IPS-18a (cell line): ENCODE measurements around the gene DRG2.

Source experiments
- H3K27ac ChIP-seq: one replicate; pipeline ENCODE4 v1.5.1; 2013; ENCODE audit warnings: low read length
- H3K27me3 ChIP-seq: one replicate; pipeline ENCODE4 v1.6.1; 2013; ENCODE audit warnings: mild to moderate bottlenecking, low read length; ENCODE audit not compliant: control insufficient read depth, insufficient read depth
- H3K36me3 ChIP-seq: one replicate; pipeline ENCODE4 v1.6.1; 2013; ENCODE audit warnings: low read depth, low read length; ENCODE audit not compliant: control insufficient read depth
- H3K4me1 ChIP-seq: one replicate; pipeline ENCODE4 v1.6.1; 2013; ENCODE audit warnings: low read depth, low read length; ENCODE audit not compliant: control insufficient read depth
- H3K4me3 ChIP-seq: one replicate; pipeline ENCODE4 v1.5.1; 2013; ENCODE audit warnings: low read length
- H3K9ac ChIP-seq: one replicate; pipeline ENCODE4 v1.6.1; 2013; ENCODE audit warnings: mild to moderate bottlenecking, low read length, moderate library complexity
- H3K9me3 ChIP-seq: one replicate; pipeline ENCODE4 v1.6.1; 2013; ENCODE audit warnings: low read depth, low read length; ENCODE audit not compliant: control insufficient read depth

Gene DRG2

DNA sequence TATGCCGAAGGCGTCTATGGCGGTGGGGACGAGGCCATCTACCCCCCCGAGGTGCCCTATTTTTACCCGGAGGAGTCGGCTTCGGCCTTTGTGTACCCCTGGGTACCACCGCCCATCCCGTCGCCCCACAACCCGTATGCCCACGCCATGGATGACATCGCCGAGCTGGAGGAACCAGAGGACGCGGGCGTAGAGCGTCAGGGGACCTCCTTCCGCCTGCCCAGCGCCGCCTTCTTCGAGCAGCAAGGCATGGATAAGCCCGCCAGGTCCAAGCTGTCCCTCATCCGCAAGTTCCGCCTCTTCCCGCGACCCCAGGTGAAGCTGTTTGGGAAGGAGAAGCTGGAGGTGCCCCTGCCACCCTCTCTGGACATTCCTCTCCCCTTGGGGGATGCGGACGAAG, 32.2 kb downstream of the DRG2 start:
- Histone ChIP-seq H3K36me3 (no peaks in the 10 kb centered on the region), H3K4me3 (no peak overlapping the region), H3K27ac (no peak overlapping the region), H3K4me1 (no peaks in the 10 kb centered on the region), H3K27me3 (no peaks in the 10 kb centered on the region), H3K9me3 (no peaks in the 10 kb centered on the region), H3K9ac (no peak overlapping the region)

DNA sequence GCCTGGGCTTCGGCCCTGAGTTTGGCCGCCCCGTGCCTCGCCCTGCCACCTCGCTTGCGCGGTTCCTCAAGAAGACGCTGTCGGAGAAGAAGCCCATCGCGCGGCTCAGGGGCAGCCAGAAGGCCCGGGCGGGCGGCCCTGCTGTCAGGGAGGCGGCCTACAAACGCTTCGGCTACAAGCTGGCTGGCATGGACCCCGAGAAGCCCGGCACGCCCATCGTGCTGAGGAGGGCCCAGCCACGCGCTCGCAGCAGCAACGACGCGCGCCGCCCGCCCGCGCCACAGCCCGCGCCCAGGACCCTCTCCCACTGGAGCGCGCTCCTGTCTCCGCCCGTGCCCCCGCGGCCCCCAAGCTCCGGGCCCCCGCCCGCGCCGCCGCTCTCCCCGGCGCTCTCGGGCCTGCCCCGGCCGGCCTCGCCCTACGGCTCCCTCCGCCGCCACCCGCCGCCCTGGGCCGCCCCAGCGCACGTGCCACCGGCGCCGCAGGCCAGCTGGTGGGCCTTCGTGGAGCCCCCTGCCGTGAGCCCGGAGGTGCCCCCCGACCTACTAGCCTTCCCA, 32.8 kb downstream of the DRG2 start:
- H3K4me1 ChIP-seq: no peaks in the 10 kb centered on the region
- no peak overlapping the region for H3K9ac ChIP-seq
- no peak overlapping the region for H3K27ac ChIP-seq
- no peaks in the 10 kb centered on the region for H3K36me3 ChIP-seq
- H3K4me3 ChIP-seq: no peak overlapping the region
- no peaks in the 10 kb centered on the region for H3K27me3 ChIP-seq
- no peaks in the 10 kb centered on the region for H3K9me3 ChIP-seq

DNA sequence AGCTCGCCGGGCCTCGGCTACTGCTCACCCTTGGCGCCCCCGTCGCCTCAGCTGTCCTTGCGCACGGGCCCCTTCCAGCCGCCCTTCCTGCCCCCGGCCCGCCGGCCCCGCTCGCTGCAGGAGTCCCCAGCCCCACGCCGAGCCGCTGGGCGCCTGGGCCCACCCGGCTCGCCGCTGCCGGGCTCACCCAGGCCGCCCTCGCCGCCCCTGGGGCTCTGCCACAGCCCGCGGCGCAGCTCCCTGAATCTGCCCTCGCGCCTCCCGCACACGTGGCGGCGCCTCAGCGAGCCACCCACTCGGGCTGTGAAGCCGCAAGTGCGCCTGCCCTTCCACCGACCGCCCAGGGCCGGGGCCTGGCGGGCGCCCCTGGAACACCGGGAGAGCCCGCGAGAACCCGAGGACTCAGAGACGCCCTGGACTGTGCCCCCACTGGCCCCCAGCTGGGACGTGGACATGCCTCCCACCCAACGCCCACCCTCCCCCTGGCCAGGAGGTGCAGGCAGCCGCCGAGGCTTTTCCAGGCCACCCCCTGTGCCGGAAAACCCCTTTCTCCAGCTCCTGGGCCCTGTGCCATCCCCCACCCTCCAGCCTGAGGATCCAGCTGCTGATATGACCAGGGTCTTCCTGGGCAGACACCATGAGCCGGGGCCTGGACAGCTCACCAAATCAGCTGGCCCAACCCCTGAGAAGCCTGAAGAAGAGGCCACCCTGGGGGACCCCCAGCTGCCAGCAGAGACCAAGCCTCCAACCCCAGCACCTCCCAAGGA, 33.6 kb downstream of the DRG2 start:
- Histone ChIP-seq H3K36me3 (no peaks in the 10 kb centered on the region), H3K9ac (no peak overlapping the region), H3K4me3 (no peak overlapping the region), H3K9me3 (no peaks in the 10 kb centered on the region), H3K27ac (no peak overlapping the region), H3K4me1 (no peaks in the 10 kb centered on the region), H3K27me3 (no peaks in the 10 kb centered on the region)

DNA sequence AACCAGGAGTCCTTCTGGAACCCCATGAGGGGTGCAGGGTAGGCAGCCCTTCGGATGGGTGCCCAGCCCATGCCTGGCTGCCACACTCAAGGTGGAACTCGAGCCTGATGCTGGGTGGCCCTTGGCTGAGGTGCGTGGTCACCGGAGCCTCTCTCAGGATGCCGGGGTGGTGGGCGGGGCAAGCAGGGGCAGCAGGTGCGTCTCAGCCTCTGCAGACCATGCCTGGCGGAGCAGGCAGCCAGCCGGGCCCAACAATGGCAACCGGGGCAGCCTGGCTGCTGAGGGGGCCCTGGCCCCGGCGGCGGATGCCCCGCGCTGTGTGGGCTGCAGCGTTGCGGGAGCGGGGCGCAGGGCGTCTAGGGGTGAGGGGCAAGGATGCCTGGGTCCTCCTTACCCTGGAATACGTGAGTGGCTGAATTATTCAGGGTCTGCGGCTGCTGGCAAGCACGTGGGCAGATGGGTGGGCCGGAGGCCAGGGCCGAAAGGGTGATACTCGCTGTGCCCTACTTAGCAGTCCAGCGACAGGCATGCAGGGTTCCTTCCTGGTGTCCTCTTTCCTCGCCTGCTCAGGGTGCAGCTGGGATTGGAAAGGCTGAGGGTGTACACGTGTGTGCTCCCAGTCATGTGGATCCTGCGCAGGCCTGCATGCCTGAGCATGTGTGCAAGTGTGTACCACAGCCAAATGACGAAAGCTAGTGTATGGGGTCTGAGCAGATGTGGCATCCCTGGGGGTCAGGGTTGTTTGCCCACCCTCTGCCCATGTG, 35.4 kb downstream of the DRG2 start:
- no peaks in the 10 kb centered on the region for H3K9me3 ChIP-seq
- H3K27me3 ChIP-seq: no peaks in the 10 kb centered on the region
- no peaks in the 10 kb centered on the region for H3K36me3 ChIP-seq
- no peaks in the 10 kb centered on the region for H3K4me1 ChIP-seq
- H3K27ac ChIP-seq: no peak overlapping the region
- H3K4me3 ChIP-seq: no peak overlapping the region
- no peak overlapping the region for H3K9ac ChIP-seq

DNA sequence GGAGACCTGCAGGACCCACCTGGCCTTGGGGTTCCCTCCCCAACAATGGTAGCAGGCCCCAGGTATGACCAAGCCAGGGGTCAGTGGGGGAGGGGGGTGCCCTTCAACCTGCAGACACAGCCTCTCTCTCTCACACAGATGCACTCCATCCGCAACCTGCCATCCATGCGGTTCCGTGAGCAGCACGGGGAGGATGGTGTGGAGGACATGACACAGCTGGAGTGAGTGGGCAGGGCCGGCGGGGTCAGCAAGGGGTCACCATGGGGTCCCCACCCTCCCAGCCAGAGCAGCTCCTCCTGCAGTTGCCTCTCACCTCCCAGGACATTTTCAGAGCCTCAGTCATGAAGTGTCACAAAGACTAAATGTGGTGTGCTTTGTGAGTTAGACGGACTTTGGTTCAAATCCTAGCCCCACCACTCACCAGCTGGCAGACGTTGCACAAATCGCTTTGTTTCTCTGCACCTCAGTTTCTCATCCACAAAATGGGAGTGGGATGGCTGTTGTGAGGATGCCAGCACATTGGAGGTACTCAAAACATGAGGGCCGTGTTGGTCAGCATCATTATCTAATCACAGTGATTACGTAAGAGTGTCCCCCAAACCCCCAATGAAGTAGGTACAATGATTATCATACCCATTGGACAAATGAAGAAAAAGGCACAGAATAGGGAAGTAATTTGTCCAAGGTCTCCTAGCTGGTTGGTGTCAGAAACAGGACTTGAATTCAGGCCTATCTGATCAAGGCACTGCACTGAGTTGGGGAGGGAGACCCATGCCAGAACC, 36.8 kb downstream of the DRG2 start:
- Histone ChIP-seq H3K36me3 (no peaks in the 10 kb centered on the region), H3K27ac (no peak overlapping the region), H3K9ac (no peak overlapping the region), H3K9me3 (no peaks in the 10 kb centered on the region), H3K4me1 (no peaks in the 10 kb centered on the region), H3K27me3 (no peaks in the 10 kb centered on the region), H3K4me3 (no peak overlapping the region)

DNA sequence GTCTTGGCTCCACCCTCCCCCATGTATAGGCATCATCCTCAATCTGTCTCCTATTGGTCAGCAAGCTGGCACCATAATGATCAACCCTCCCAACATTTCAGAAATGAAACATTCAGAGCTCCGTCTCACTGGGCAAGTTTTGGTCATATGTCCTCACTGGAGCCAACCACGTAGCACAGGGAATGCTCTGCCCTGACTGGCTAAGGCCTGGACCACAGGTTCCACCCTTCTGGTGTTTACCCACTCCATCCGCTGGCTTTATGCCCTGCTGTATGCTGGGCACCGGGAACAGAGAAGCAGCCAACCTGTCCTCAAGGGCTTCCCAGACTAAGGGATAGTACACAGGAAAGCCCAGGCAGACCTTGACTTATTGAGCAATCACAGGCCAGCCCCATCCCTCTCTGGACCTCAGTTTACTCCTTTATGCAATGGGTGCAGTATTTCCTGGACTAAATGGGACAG, 41.3 kb downstream of the DRG2 start:
- Histone ChIP-seq H3K9ac (no peak overlapping the region), H3K4me1 (no peaks in the 10 kb centered on the region), H3K27ac (no peak overlapping the region), H3K9me3 (no peaks in the 10 kb centered on the region), H3K4me3 (no peak overlapping the region), H3K27me3 (no peaks in the 10 kb centered on the region), H3K36me3 (no peaks in the 10 kb centered on the region)

DNA sequence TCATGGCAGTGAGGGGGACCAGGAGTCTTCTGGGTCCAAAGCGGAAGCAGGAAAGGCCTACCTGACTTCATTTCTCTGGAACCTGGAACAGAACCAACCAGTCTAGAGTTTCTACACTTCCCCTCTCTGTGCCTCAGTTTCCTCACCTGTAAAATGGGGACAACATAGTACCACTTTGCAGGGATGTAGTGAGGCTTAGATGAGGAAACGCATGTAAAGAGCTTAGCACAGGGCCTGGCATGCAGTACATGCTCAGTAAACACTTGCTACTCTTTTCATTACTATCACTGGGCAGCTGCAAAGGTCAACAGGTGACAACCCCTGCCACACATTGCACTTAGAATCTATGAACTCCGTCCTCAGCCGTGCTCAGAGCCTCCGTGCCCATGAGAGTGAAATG, 45.0 kb downstream of the DRG2 start:
- Histone ChIP-seq H3K4me3 (no peak overlapping the region), H3K9ac (no peak overlapping the region), H3K9me3 (no peaks in the 10 kb centered on the region), H3K27me3 (no peaks in the 10 kb centered on the region), H3K27ac (no peak overlapping the region), H3K36me3 (no peaks in the 10 kb centered on the region), H3K4me1 (no peaks in the 10 kb centered on the region)

DNA sequence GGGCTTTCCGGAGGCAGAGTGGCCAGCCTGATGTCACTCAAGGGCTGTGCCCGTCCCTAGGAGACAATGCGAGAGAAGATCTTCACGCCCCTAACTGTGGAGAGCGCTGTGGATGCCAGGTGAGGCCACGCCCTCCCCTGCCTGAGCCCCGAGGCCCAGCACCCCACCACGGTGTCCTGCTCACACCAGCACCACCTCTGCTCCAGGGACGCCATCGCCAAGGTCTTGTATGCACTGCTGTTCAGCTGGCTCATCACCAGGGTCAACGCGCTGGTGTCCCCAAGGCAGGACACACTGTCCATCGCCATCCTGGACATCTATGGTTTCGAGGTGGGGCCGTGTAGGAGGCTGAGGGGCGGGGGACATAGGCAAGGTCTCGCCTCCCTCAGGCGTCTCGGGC, 48.6 kb downstream of the DRG2 start:
- Histone ChIP-seq H3K9me3 (no peaks in the 10 kb centered on the region), H3K27ac (no peak overlapping the region), H3K27me3 (no peaks in the 10 kb centered on the region), H3K9ac (no peak overlapping the region), H3K36me3 (no peaks in the 10 kb centered on the region), H3K4me1 (no peaks in the 10 kb centered on the region), H3K4me3 (no peak overlapping the region)

DNA sequence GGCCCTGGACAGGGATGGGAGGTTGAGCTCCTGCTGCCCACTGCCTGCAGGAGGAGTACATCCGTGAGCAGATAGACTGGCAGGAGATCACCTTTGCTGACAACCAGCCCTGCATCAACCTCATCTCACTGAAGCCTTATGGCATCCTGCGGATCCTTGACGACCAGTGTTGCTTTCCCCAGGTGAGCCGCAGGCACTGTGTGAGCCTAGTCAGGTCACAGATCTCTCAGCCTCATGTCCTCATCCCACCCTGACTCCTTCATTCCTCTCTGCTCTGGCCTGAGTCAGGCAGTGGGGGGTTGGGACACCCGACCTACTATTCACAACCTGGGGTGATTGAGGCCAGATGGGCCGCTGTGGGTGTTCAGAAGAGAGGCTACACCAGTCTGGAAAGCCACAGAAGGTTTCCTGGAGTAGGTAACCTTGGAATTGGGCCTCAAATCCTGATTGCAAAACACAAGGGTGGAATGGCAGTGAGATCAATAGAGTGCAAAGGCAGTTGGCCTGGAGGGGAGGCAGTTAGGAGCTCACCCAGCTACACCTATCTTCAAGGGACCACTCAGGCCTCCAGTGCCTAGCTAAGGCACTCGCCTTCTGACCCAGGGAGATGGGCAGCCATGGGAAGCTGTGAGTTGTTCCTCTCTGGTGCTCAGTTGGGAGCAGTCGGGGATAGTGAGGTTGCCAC, 50.5 kb downstream of the DRG2 start:
- peaks cover 5% of the 10 kb centered on the region for H3K4me1 ChIP-seq
- H3K27me3 ChIP-seq: no peaks in the 10 kb centered on the region
- no peak overlapping the region for H3K9ac ChIP-seq
- no peaks in the 10 kb centered on the region for H3K36me3 ChIP-seq
- no peaks in the 10 kb centered on the region for H3K9me3 ChIP-seq
- no peak overlapping the region for H3K27ac ChIP-seq
- H3K4me3 ChIP-seq: no peak overlapping the region

DNA sequence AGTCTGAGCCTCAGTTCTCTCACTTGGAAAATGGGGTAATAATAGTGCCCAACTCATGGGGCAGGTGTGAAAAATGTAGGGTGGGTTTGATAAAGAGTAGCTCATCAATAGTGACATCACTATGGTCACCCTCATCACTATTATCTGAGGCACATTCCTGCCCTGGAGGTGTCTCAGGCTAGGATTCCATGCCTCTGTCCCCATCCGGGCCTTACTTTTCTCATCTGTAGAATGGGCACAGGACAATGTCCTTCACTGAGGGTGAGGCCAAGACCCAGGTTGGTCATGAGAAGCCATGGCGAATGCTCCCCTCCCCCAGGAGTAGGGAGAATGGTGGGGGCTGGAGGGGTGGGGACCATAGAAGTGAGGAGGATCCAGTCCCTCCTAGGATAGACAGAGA, 51.3 kb downstream of the DRG2 start:
- H3K9me3 ChIP-seq: no peaks in the 10 kb centered on the region
- no peak overlapping the region for H3K9ac ChIP-seq
- H3K4me3 ChIP-seq: no peak overlapping the region
- peaks cover 5% of the 10 kb centered on the region for H3K4me1 ChIP-seq
- H3K36me3 ChIP-seq: no peaks in the 10 kb centered on the region
- no peak overlapping the region for H3K27ac ChIP-seq
- H3K27me3 ChIP-seq: no peaks in the 10 kb centered on the region

DNA sequence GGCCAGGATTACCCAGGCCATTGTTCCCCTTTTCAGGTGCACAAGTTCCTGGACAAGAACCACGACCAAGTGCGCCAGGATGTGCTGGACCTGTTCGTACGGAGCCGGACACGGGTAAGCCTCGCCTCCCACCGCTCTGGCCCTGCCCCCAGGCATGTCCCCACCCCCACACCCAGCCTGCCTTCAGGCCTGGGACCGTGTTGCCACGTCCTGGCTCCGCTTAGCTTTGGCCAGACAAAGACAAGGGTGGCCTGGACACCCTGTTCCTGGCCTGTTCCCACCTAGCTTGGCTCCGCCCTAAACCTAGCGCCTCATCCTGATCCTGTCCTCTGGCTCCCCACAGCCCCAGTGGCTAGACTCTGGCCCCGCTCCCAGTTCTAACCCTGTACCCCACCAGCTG, 51.8 kb downstream of the DRG2 start:
- Histone ChIP-seq H3K36me3 (no peaks in the 10 kb centered on the region), H3K27ac (no peak overlapping the region), H3K4me1 (peaks cover 5% of the 10 kb centered on the region), H3K9ac (no peak overlapping the region), H3K9me3 (no peaks in the 10 kb centered on the region), H3K4me3 (no peak overlapping the region), H3K27me3 (no peaks in the 10 kb centered on the region)
